GM12874 (cell line): ENCODE data around the gene NT5DC2.

Source experiments
- TF ChIP-seq, protein P1 (sequence below): IDR thresholded peaks from 2 replicates; pipeline ENCODE4 v1.5.1; 2011; ENCODE audit warnings: low read depth, mild to moderate bottlenecking, control low read depth, low read length, moderate library complexity; ENCODE audit not compliant: insufficient read depth

NT5DC2 gene

DNA sequence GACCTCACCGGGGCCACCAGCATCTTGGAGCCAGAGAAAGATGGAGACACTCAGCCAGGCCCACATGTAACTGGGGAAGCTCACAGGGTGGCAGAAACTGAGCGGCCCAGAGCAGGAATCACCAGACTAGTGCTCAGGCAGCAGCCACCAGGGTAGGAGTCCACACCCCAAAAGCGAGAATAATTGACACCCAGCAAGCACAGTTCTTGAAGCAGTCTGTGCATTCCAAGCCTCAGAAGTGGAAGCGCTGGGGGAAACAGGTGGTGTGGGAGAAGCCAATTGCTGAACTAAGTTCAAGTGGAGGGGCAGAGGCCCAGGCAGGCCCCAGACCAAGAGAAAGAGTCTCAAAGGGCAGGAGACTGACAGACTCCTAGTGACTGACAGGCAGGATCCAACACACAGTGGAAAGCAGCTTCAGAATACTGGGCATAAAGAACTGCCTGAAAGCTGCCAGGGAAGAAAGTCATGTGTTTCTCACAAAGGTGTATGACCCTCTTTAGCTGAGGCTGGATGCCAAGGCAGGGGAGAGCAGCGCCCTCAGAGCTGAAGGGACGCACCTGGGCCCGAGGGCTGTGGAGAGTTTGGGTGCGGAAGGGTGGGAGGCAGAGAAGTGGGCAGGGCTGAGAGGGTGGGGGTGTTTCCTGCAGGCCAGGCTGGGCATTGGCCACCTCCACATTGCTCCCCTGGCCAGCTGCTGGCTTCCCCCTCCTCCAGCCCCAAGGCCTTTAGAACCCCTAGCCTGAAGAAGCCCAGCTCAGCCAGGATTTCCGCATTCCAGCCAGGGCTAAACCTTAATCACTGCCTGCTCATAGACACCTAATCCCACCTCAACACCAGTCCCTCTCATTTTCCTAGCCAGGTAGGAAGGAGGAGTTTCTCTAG lies 7.7 kb downstream of the NT5DC2 start:
- TF ChIP-seq, protein P1, sequence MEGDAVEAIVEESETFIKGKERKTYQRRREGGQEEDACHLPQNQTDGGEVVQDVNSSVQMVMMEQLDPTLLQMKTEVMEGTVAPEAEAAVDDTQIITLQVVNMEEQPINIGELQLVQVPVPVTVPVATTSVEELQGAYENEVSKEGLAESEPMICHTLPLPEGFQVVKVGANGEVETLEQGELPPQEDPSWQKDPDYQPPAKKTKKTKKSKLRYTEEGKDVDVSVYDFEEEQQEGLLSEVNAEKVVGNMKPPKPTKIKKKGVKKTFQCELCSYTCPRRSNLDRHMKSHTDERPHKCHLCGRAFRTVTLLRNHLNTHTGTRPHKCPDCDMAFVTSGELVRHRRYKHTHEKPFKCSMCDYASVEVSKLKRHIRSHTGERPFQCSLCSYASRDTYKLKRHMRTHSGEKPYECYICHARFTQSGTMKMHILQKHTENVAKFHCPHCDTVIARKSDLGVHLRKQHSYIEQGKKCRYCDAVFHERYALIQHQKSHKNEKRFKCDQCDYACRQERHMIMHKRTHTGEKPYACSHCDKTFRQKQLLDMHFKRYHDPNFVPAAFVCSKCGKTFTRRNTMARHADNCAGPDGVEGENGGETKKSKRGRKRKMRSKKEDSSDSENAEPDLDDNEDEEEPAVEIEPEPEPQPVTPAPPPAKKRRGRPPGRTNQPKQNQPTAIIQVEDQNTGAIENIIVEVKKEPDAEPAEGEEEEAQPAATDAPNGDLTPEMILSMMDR, result no peak

DNA sequence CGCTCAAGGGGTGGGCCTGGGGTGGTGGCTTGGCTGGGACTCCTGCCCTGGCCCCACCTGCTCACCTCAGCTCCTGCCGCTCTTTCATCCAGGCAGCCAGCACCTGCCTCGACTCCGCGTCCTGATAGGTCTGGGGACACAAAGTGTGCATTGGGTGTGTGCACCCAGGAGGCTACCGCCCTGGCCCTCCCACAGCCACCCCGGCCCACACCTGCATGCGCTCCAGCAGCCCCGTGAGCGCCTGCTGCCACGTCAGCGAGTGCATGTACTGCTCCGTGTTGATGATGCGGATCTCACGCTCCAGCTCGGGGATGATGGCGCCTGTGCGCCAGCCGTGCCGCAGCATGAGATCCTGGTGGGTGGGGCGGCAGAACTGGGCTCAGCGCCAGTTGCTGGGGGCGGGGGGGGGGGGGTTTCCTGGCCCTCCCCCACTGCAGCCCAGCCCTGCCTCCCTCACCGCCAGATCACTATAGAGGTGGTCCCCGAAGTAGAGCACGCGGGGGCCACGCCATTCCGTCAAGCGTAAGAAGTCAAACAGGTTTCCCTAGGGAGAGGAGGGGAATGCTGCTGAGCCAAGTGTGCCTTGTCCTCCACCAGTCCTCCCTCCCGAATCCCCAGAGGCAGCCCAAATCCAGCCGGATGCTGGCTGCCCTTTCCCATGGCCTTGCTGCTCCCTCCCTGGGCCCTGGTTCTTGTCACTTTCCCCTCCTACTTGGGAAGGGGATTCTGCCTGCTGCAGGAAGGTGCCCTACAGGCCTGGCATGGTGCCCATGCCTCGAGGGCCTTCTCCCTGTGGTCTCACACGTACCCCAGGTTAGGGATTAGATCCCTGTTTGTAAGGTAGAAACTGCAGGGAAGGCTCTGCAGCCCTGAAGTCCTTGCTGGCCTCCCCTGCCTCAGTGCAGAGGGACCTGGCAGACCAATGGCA lies 8.6 kb downstream of the NT5DC2 start:
- TF ChIP-seq, protein P1, result no peak

DNA sequence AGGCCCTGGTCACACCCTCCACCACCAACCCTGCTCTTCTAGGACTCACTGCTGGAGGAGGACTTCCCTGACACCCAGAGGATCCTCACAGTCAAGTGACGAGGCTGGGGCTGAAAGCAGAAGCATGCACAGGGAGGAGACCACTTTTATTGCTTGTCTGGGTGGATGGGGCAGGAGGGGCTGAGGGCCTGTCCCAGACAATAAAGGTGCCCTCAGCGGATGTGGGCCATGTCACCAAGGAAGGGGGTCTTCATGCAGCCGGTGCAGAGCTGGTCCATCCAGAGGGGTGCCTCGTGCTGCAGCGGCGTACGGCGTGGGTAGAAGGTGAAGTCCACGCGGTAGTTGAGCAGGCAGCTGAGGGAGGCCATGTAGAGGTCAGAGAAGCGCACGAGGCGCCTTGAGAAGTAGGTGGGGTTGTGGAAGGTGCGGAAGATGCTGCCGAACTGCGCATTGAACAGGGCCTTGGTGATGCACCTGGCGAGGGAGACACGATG lies 9.4 kb downstream of the NT5DC2 start:
- TF ChIP-seq, protein P1, result no peak

DNA sequence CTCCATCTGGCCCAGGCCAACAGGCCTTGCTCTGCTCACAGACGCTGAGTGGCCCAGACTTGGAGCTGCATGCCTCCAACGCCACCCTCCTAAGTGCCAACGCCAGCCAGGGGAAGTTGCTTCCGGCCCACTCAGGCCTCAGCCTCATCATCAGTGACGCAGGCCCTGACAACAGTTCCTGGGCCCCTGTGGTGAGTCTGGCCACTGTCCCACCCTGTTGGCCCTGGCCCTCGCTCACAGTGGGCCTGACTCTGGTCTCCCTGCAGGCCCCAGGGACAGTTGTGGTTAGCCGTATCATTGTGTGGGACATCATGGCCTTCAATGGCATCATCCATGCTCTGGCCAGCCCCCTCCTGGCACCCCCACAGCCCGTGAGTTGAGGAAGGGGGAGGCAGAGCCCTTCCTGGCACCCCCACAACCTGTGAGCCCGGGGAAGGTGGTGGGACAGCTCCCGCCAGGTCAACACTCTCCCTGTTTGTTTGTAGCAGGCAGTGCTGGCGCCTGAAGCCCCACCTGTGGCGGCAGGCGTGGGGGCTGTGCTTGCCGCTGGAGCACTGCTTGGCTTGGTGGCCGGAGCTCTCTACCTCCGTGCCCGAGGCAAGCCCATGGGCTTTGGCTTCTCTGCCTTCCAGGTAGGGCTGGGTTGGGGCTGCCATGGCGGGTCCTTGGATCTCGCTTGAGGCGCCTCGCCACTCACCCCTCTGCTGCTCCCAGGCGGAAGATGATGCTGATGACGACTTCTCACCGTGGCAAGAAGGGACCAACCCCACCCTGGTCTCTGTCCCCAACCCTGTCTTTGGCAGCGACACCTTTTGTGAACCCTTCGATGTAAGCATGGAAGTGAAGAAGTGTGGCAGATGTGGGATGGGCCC lies 10.0 kb downstream of the NT5DC2 start:
- TF ChIP-seq, protein P1, result no peak

DNA sequence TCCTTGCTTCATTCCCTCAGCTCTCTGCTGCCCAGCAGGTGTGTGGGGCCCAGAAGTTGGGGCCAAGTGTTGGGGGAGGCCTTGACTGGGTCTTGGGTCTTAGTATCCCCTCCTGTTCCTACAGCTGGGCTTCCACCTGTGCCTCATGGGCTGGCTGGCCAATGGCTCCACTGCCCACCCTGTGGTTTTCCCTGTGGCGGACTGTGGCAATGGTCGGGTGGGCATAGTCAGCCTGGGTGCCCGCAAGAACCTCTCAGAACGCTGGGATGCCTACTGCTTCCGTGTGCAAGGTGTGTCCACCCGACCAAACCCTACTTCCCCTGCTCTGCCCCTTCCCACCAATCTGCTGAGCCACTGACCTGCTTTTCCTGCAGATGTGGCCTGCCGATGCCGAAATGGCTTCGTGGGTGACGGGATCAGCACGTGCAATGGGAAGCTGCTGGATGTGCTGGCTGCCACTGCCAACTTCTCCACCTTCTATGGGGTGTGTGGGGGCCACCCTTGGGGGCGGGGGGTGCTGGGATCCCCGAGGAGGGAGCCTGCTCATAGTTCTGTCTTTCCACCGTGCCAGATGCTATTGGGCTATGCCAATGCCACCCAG lies 10.9 kb downstream of the NT5DC2 start:
- TF ChIP-seq, protein P1, result no peak

DNA sequence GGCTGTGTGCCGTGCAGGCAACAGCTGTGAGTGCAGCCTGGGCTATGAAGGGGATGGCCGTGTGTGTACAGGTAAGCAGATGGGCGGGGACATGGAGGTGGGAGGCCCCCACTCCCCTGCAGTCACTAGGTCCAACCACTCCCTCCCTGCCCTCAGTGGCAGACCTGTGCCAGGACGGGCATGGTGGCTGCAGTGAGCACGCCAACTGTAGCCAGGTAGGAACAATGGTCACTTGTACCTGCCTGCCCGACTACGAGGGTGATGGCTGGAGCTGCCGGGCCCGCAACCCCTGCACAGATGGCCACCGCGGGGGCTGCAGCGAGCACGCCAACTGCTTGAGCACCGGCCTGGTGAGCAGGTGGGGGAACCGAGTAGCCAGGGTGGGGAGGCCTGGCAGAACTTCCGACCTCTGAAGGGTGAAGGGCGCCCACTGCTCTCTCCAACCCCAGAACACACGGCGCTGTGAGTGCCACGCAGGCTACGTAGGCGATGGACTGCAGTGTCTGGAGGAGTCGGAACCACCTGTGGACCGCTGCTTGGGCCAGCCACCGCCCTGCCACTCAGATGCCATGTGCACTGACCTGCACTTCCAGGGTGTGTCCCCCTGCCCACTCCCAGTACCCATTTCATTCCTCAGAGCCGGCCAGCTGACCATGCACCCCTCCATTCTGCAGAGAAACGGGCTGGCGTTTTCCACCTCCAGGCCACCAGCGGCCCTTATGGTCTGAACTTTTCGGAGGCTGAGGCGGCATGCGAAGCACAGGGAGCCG lies 11.6 kb downstream of the NT5DC2 start:
- TF ChIP-seq, protein P1, result no peak
